GM11168 (cell line): ENCODE measurements around the gene CCL24.

ENCODE experiments used
- in situ Hi-C: fragments of 300-500 bp; cut with MboI; formaldehyde crosslinking; loops from one replicate; pipeline ENCODE4 v1.12.0; 2022; ENCODE audit warnings: low sequenced_read_pairs; ENCODE audit not compliant: unreplicated experiment

CCL24 gene

GRCh38 chr7:75789361-75789924 lies 24.2 kb downstream of the CCL24 start:
- in situ Hi-C loops = loop anchor here (25.0 kb wide), 1 partner anchor 848 kb away; the partner anchor contains the start of gene POMZP3

- in situ Hi-C loops = loop anchor here (25.0 kb wide), 1 partner anchor 849 kb away; the partner anchor contains the start of gene POMZP3
Observed at GRCh38 chr7:75788154-75788847, 25.3 kb downstream of the CCL24 start.

GRCh38 chr7:75783058-75783457 lies 30.5 kb downstream of the CCL24 start:
- in situ Hi-C loops = loop anchor here (25.0 kb wide), 1 partner anchor 854 kb away; the partner anchor contains the start of gene POMZP3

GRCh38 chr7:75780647-75781273 lies 32.8 kb downstream of the CCL24 start:
- in situ Hi-C loops = loop anchor here (25.0 kb wide), 1 partner anchor 857 kb away; the partner anchor contains the start of gene POMZP3

- in situ Hi-C loops = loop anchor here (25.0 kb wide), 1 partner anchor 858 kb away; the partner anchor contains the start of gene POMZP3
Observed at GRCh38 chr7:75779516-75779915, 34.1 kb downstream of the CCL24 start.

GRCh38 chr7:75779035-75779434 lies 34.6 kb downstream of the CCL24 start:
- in situ Hi-C loops = loop anchor here (25.0 kb wide), 1 partner anchor 858 kb away; the partner anchor contains the start of gene POMZP3

- in situ Hi-C loops = loop anchor here (25.0 kb wide), 1 partner anchor 861 kb away; the partner anchor contains the start of gene POMZP3
Observed at GRCh38 chr7:75776295-75776971, 37.2 kb downstream of the CCL24 start.

- in situ Hi-C loops = loop anchor here (25.0 kb wide), 1 partner anchor 312 kb away; no protein-coding TSS in a partner anchor
Observed at GRCh38 chr7:75773958-75774357, 39.6 kb downstream of the CCL24 start.

- in situ Hi-C loops = loop anchor here (25.0 kb wide), 1 partner anchor 310 kb away; no protein-coding TSS in a partner anchor
Observed at GRCh38 chr7:75772081-75773077, 41.2 kb downstream of the CCL24 start, which contains the start of gene CCL26. Gene CCL26 (minus strand): TSS chr7:75772211. CDS start chr7:75772176, 35 bp downstream.

GRCh38 chr7:75771224-75771623 lies 42.4 kb downstream of the CCL24 start:
- in situ Hi-C loops = loop anchor here (25.0 kb wide), 1 partner anchor 309 kb away; no protein-coding TSS in a partner anchor

GRCh38 chr7:75762350-75762917 lies 51.2 kb downstream of the CCL24 start:
- in situ Hi-C loops = loop anchor here (25.0 kb wide), 1 partner anchor 300 kb away; no protein-coding TSS in a partner anchor

- in situ Hi-C loops = loop anchor here (25.0 kb wide), 1 partner anchor 300 kb away; no protein-coding TSS in a partner anchor
Observed at GRCh38 chr7:75761801-75762200, 51.8 kb downstream of the CCL24 start.
